ENCODE results near the gene EIF3B.

The EIF3B gene

DNA sequence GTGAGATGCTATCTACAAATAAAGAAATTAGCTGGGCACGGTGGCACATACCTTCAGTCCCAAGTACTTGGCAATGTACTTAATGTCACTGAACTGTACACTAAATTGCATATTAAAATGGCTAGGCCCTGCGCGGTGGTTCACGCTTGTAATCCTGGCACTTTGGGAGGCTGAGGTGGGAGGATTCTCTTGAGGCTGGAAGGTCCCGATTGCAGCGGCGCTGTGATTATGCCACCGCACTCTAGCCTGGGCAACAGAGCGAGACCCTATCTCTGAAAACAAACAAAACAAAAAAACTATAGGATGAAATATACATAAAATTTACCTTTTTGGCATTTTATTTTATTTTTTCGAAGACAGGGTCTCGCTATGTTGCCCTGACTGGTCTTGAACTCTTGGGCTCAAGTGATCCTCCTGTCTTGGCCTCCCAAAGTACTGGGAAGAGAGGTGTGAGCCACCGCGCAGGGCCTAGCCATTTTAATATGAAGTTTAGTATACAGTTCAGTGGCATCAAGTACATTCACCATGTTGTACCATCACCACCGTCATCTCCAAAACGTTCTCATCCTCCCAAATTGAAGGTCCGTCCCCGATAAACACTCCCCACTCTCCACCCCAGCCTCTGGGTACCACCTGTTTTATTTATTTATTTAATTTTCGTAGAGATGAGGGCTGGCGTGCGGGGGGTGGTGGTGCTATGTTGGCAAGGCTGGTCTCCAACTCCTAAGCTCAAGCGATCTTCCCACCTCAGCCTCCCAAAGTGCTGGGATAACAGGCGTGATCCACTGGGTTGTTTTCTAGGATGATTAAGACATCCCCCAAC lies 1.3 kb upstream of the EIF3B start:
- ATAC-seq (ENCODE audit: insufficient read depth, low read depth) (peak; percentile 23), DNase-seq (no peak)
- Histone ChIP-seq H3K27me3 (ENCODE audit: insufficient read depth, low read length, poor library complexity) (no peaks in the 10 kb centered on the region), H3K4me3 (ENCODE audit: low read depth in 1 of 2, low read length in 2 of 2) (peak overlapping the region; percentile 40 to 93; a peak in 3 of 4 replicates), H3K4me2 (ENCODE audit: insufficient read depth, low read length) (peak overlapping the region; percentile 81), H3K4me1 (ENCODE audit: insufficient read depth, low read length) (peaks cover 37% of the 10 kb centered on the region), H3K27ac (ENCODE audit: low read length) (peak overlapping the region; percentile 97), H2AFZ (ENCODE audit: low read depth, low read length) (peak overlapping the region; percentile 93), H3K36me3 (ENCODE audit: insufficient read depth, low read length) (peaks cover 32% of the 10 kb centered on the region), H4K20me1 (ENCODE audit: insufficient read depth, low read length) (peaks cover 34% of the 10 kb centered on the region), H3K79me2 (ENCODE audit: insufficient read depth, low read length) (peaks cover 52% of the 10 kb centered on the region), H3K9ac (ENCODE audit: low read depth, low read length) (peak overlapping the region; percentile 77), H3K9me3 (ENCODE audit: insufficient read depth, low read length, severe bottlenecking) (no peaks in the 10 kb centered on the region)
- TF ChIP-seq EZH2 (IDR thresholded peaks at IDR 0.05; ENCODE audit: borderline replicate concordance, low read depth, low read length, severe bottlenecking) = no peak
- TF ChIP-seq, protein P1, sequence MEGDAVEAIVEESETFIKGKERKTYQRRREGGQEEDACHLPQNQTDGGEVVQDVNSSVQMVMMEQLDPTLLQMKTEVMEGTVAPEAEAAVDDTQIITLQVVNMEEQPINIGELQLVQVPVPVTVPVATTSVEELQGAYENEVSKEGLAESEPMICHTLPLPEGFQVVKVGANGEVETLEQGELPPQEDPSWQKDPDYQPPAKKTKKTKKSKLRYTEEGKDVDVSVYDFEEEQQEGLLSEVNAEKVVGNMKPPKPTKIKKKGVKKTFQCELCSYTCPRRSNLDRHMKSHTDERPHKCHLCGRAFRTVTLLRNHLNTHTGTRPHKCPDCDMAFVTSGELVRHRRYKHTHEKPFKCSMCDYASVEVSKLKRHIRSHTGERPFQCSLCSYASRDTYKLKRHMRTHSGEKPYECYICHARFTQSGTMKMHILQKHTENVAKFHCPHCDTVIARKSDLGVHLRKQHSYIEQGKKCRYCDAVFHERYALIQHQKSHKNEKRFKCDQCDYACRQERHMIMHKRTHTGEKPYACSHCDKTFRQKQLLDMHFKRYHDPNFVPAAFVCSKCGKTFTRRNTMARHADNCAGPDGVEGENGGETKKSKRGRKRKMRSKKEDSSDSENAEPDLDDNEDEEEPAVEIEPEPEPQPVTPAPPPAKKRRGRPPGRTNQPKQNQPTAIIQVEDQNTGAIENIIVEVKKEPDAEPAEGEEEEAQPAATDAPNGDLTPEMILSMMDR (IDR thresholded peaks at IDR 0.05; ENCODE audit: borderline replicate concordance, extremely low read depth, low read length, poor library complexity, severe bottlenecking) = no peak

DNA sequence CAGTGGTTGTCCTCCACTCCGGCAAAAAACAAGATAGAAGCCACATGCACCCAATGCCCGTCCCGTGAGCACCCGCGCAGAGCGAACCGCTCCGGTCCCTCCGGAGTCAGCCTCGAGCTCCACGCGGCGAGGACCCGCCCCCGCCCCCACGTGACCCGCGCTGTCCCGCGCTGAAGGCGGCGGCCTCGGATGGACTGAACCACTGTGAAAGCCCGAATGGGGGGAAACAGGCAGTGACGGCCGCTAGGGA lies 766 bp upstream of the EIF3B start:
- TF ChIP-seq, protein P1 (IDR thresholded peaks at IDR 0.05; ENCODE audit: borderline replicate concordance, extremely low read depth, low read length, poor library complexity, severe bottlenecking) = no peak
- no peak for TF ChIP-seq EZH2 (IDR thresholded peaks at IDR 0.05; ENCODE audit: borderline replicate concordance, low read depth, low read length, severe bottlenecking)
- Histone ChIP-seq H3K4me1 (ENCODE audit: insufficient read depth, low read length) (peaks cover 37% of the 10 kb centered on the region), H3K27ac (ENCODE audit: low read length) (peak overlapping the region; percentile 97), H2AFZ (ENCODE audit: low read depth, low read length) (peak overlapping the region; percentile 93), H3K27me3 (ENCODE audit: insufficient read depth, low read length, poor library complexity) (no peaks in the 10 kb centered on the region), H3K9ac (ENCODE audit: low read depth, low read length) (peak overlapping the region; percentile 77), H4K20me1 (ENCODE audit: insufficient read depth, low read length) (peaks cover 39% of the 10 kb centered on the region), H3K4me3 (ENCODE audit: low read depth in 1 of 2, low read length in 2 of 2) (peak overlapping the region; percentile 40 to 93; a peak in 3 of 4 replicates), H3K9me3 (ENCODE audit: insufficient read depth, low read length, severe bottlenecking) (no peaks in the 10 kb centered on the region), H3K79me2 (ENCODE audit: insufficient read depth, low read length) (peaks cover 57% of the 10 kb centered on the region), H3K4me2 (ENCODE audit: insufficient read depth, low read length) (peak overlapping the region; percentile 81), H3K36me3 (ENCODE audit: insufficient read depth, low read length) (peaks cover 37% of the 10 kb centered on the region)
- peak; percentile 90 for DNase-seq
- ATAC-seq (ENCODE audit: insufficient read depth, low read depth) = peak; percentile 81

DNA sequence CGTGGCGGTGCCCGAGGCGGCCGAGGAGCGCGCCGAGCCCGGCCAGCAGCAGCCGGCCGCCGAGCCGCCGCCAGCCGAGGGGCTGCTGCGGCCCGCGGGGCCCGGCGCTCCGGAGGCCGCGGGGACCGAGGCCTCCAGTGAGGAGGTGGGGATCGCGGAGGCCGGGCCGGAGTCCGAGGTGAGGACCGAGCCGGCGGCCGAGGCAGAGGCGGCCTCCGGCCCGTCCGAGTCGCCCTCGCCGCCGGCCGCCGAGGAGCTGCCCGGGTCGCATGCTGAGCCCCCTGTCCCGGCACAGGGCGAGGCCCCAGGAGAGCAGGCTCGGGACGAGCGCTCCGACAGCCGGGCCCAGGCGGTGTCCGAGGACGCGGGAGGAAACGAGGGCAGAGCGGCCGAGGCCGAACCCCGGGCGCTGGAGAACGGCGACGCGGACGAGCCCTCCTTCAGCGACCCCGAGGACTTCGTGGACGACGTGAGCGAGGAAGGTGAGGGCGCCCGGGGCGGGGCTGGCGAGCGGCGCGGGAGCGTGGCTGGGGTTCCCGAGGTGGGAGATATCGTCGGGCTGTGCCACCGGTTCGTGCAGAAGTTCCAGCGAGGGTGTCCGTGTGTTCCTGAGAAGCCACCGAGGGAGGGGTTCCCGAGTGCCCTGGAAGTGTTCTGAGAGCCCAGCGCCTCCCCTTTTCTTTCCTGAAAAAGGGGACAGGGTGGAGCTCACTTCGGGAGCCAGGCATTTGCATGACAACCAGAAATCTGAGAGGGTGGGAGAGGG lies 495 bp downstream of the EIF3B start:
- peak overlapping the region; percentile 97 for H3K27ac ChIP-seq (ENCODE audit: low read length)
- H3K9me3 ChIP-seq (ENCODE audit: insufficient read depth, low read length, severe bottlenecking) = no peaks in the 10 kb centered on the region
- peak overlapping the region; percentile 93; the same call in 1 of the 2 replicates for H2AFZ ChIP-seq (ENCODE audit: low read depth, low read length)
- H3K9ac ChIP-seq (ENCODE audit: low read depth, low read length) = peak overlapping the region; percentile 77
- DNase-seq (peak; percentile 30), ATAC-seq (ENCODE audit: insufficient read depth, low read depth) (no peak)
- TF ChIP-seq, protein P1 (IDR thresholded peaks at IDR 0.05; ENCODE audit: borderline replicate concordance, extremely low read depth, low read length, poor library complexity, severe bottlenecking) = no peak
- no peak for TF ChIP-seq EZH2 (IDR thresholded peaks at IDR 0.05; ENCODE audit: borderline replicate concordance, low read depth, low read length, severe bottlenecking)
- peaks cover 44% of the 10 kb centered on the region for H3K4me1 ChIP-seq (ENCODE audit: insufficient read depth, low read length)
- H3K79me2 ChIP-seq (ENCODE audit: insufficient read depth, low read length) = peaks cover 70% of the 10 kb centered on the region
- peaks cover 50% of the 10 kb centered on the region for H3K36me3 ChIP-seq (ENCODE audit: insufficient read depth, low read length)
- peaks cover 52% of the 10 kb centered on the region for H4K20me1 ChIP-seq (ENCODE audit: insufficient read depth, low read length)
- peak overlapping the region; percentile 93 to 98 for H3K4me3 ChIP-seq (ENCODE audit: low read depth in 1 of 2, low read length in 2 of 2)
- H3K4me2 ChIP-seq (ENCODE audit: insufficient read depth, low read length) = peak overlapping the region; percentile 81
- no peaks in the 10 kb centered on the region for H3K27me3 ChIP-seq (ENCODE audit: insufficient read depth, low read length, poor library complexity)

Measured in DND-41 (cell line).